CD14-positive monocyte (primary cell): ENCODE measurements around the gene ELANE. TPM values are rescaled to one million over a fixed set of nuclear protein-coding genes. Genes with fewer than 3 reads are reported as not detected.
"Not testable (repeated sequence)": the region's sequence is repeated elsewhere in the genome, so short reads cannot be mapped to it uniquely, and the experiment has no call there.

Experiments
- DNase-seq, 3 donors: peaks; one replicate each; pipeline ENCODE4 v3.0.0-alpha.2; 2011 to 2022
- H2AFZ ChIP-seq: 2 replicates; pipeline ENCODE4 v1.6.0; 2012; ENCODE audit warnings: mild to moderate bottlenecking, low read depth, low read length, inconsistent platforms; ENCODE audit not compliant: insufficient read depth, poor library complexity, severe bottlenecking
- H3K27ac ChIP-seq, 2 donors: 1 replicate in 1 of 2; 2 replicates in 1 of 2; pipeline ENCODE4 v1.5.1; 2012 to 2013; ENCODE audit warnings: low read length in 2 of 2, control low read depth in 1 of 2, inconsistent platforms in 1 of 2, low read depth in 1 of 2, mild to moderate bottlenecking in 1 of 2
- H3K27me3 ChIP-seq, 2 donors: one replicate each; pipeline versions ENCODE4 v1.6.0 to v1.6.1; 2011 to 2013; ENCODE audit warnings: low read length in 2 of 2; ENCODE audit not compliant: control insufficient read depth in 2 of 2, insufficient read depth in 2 of 2
- H3K36me3 ChIP-seq, 2 donors: replicated peaks in 1 of 2; 1 replicate in 1 of 2; 2 replicates in 1 of 2; pipeline versions ENCODE4 v1.5.1 to v1.6.1; 2012 to 2013; ENCODE audit warnings: low read length in 2 of 2, control low read depth in 1 of 2, inconsistent platforms in 1 of 2, mild to moderate bottlenecking in 1 of 2; ENCODE audit not compliant: insufficient read depth in 2 of 2, control insufficient read depth in 1 of 2
- H3K4me1 ChIP-seq, 2 donors: 1 replicate in 1 of 2; 2 replicates in 1 of 2; pipeline versions ENCODE4 v1.5.1 to v1.6.1; 2012 to 2013; ENCODE audit warnings: low read length in 2 of 2, control low read depth in 1 of 2, inconsistent platforms in 1 of 2, mild to moderate bottlenecking in 1 of 2, moderate library complexity in 1 of 2; ENCODE audit not compliant: insufficient read depth in 2 of 2, control insufficient read depth in 1 of 2
- H3K4me2 ChIP-seq: replicated peaks from 2 replicates; pipeline ENCODE3; 2012; ENCODE audit warnings: low read length, moderate library complexity, mild to moderate bottlenecking; ENCODE audit not compliant: poor library complexity, severe bottlenecking; ENCODE audit errors: extremely low read depth
- H3K4me3 ChIP-seq, 3 experiments: fragments of 200-600 bp in 1 of 3; sonication (generic) in 1 of 3; replicated peaks in 1 of 3; 1 replicate in 2 of 3; 2 replicates in 1 of 3; pipeline ENCODE4 v1.5.1; 2011 to 2013; ENCODE audit warnings: low read length in 3 of 3, mild to moderate bottlenecking in 3 of 3, control low read depth in 2 of 3, low read depth in 2 of 3, inconsistent platforms in 1 of 3, moderate library complexity in 1 of 3
- H3K79me2 ChIP-seq: 2 replicates; pipeline ENCODE4 v1.6.0; 2012; ENCODE audit warnings: mild to moderate bottlenecking, control low read depth, inconsistent platforms, low read length, moderate library complexity; ENCODE audit not compliant: insufficient read depth
- H3K9ac ChIP-seq: 2 replicates; pipeline ENCODE4 v1.6.0; 2017; ENCODE audit warnings: low read length, mild to moderate bottlenecking; ENCODE audit not compliant: insufficient read depth, poor library complexity, severe bottlenecking
- H3K9me3 ChIP-seq, 2 donors: replicated peaks in 1 of 2; 1 replicate in 1 of 2; 2 replicates in 1 of 2; pipeline versions ENCODE4 v1.5.1 to v1.6.1; 2012 to 2013; ENCODE audit warnings: low read length in 2 of 2, control low read depth in 1 of 2; ENCODE audit not compliant: control insufficient read depth in 1 of 2, insufficient read depth in 1 of 2
- H4K20me1 ChIP-seq: 2 replicates; pipeline ENCODE4 v1.6.0; 2012; ENCODE audit warnings: mild to moderate bottlenecking, low read length, control low read depth, moderate library complexity; ENCODE audit not compliant: insufficient read depth
- H3K27ac Mint-ChIP-seq, 7 donors: one replicate each; pipeline ENCODE4 v1.8.0; 2020; ENCODE audit warnings: mild to moderate bottlenecking in 7 of 7, mixed read lengths in 7 of 7, moderate library complexity in 6 of 7, inconsistent platforms in 2 of 7
- H3K27me3 Mint-ChIP-seq, 3 donors: one replicate each; pipeline ENCODE4 v1.8.0; 2021 to 2022; ENCODE audit warnings: low read depth in 3 of 3, mild to moderate bottlenecking in 3 of 3, mixed read lengths in 3 of 3, moderate library complexity in 3 of 3, inconsistent platforms in 1 of 3
- H3K36me3 Mint-ChIP-seq, 2 donors: one replicate each; pipeline ENCODE4 v1.8.0; 2020; ENCODE audit warnings: mixed read lengths in 2 of 2, inconsistent platforms in 1 of 2, mild to moderate bottlenecking in 1 of 2
- H3K4me1 Mint-ChIP-seq: one replicate; pipeline ENCODE4 v1.8.0; 2020; ENCODE audit warnings: mild to moderate bottlenecking, mixed read lengths
- H3K4me3 Mint-ChIP-seq, 2 donors: one replicate each; pipeline ENCODE4 v1.8.0; 2020; ENCODE audit warnings: mild to moderate bottlenecking in 2 of 2, mixed read lengths in 2 of 2, moderate library complexity in 1 of 2
- H3K9me3 Mint-ChIP-seq, 7 donors: one replicate each; pipeline ENCODE4 v1.8.0; 2020 to 2022; ENCODE audit warnings: mixed read lengths in 7 of 7, mild to moderate bottlenecking in 6 of 7, moderate library complexity in 6 of 7, inconsistent platforms in 2 of 7
- CTCF ChIP-seq: fragments of 200-600 bp; IDR thresholded peaks from one replicate; pipeline ENCODE4 v1.8.0; 2022; ENCODE audit warnings: antibody characterized with exemption, mild to moderate bottlenecking
- WGBS: methylation state at CpG from one replicate; pipeline ENCODE4 v1.1.5; 2013; ENCODE audit warnings: missing lambda C conversion rate; ENCODE audit not compliant: insufficient coverage; 5-methylcytosine and 5-hydroxymethylcytosine counted together
- intact Hi-C, 2 donors: fragments of 100-400 bp; cut with micrococcal nuclease; formaldehyde crosslinking; loops; one replicate each; pipeline versions ENCODE4 v1.15.0 to v1.15.1; 2023
- polyA plus RNA-seq, 3 donors: library from polyadenylated mRNA; depleted of rRNA in 1 of 3; unstranded in 2 of 3; stranded (reverse) in 1 of 3; fragments of 300-500 nt in 2 of 3; fragments of >200 nt in 1 of 3; fragmentation: Illumina TruSeq in 2 of 3; gene quantifications; 1 replicate in 2 of 3; 2 replicates in 1 of 3; pipeline ENCODE4 v1.2.3, GENCODE V29; 2012 to 2021

The ELANE gene
- polyA plus RNA-seq, 3 donors = 0.61 to 2.0 (median 1.3) TPM

GRCh38 chr19:853014-853585 lies 997 bp downstream of the ELANE start:
- WGBS = 19% methylated on average over 42 of the region's 67 CpGs
- Histone ChIP-seq H3K36me3 (no peaks in the 10 kb centered on the region), H3K27ac (no peak overlapping the region), H3K4me2 (peak overlapping the region; percentile 75), H3K9ac (peak overlapping the region; percentile 27), H4K20me1 (no peaks in the 10 kb centered on the region), H3K4me1 (peaks cover 37 to 51% of the 10 kb centered on the region in 2 donors), H2AFZ (peak overlapping the region; percentile 67), H3K9me3 (no peaks in the 10 kb centered on the region), H3K4me3 (peak overlapping the region; percentile 18 to 68 (median 24)), H3K79me2 (peaks cover 22% of the 10 kb centered on the region), H3K27me3 (peaks cover 0 to 12% of the 10 kb centered on the region in 2 donors)
- no peak for DNase-seq
- Mint-ChIP-seq H3K27ac (no peak overlapping the region), H3K9me3 (peaks cover 0 to 2% (median 0%) of the 10 kb centered on the region in 7 donors), H3K27me3 (peaks cover 8 to 20% (median 14%) of the 10 kb centered on the region in 3 donors), H3K4me3 (peak overlapping the region; percentile 35 to 58), H3K36me3 (no peaks in the 10 kb centered on the region), H3K4me1 (peaks cover 30% of the 10 kb centered on the region)
- intact Hi-C loops = loop anchor here (5.0 kb wide), 2 partner anchors 36 to 81 kb away; no protein-coding TSS in a partner anchor
- no peak for TF ChIP-seq CTCF

- peaks cover 8 to 14% (median 8%) of the 10 kb centered on the region in 3 donors for H3K27me3 Mint-ChIP-seq
- H3K9me3 ChIP-seq, H3K36me3 ChIP-seq, H3K36me3 Mint-ChIP-seq, H3K9ac ChIP-seq, H2AFZ ChIP-seq, H3K27me3 ChIP-seq, H3K27ac ChIP-seq, H3K9me3 Mint-ChIP-seq, H4K20me1 ChIP-seq, DNase-seq, H3K27ac Mint-ChIP-seq: not testable (repeated sequence)
- Histone ChIP-seq H3K79me2 (peaks cover 22% of the 10 kb centered on the region), H3K4me1 (peaks cover 38 to 51% of the 10 kb centered on the region in 2 donors), H3K4me2 (peak overlapping the region; percentile 75), H3K4me3 (peak overlapping the region in 1 of 3 experiments; percentile 68)
- peak overlapping the region in 1 of 2 donors; percentile 52 for H3K4me3 Mint-ChIP-seq
- peaks cover 30% of the 10 kb centered on the region for H3K4me1 Mint-ChIP-seq
- WGBS = 87% methylated on average over 3 of the region's 17 CpGs
- intact Hi-C loops = loop anchor here (2.0 to 5.0 kb wide), 3 partner anchors 36 to 81 kb away; no protein-coding TSS in a partner anchor
Measured at GRCh38 chr19:853614-854220, 1.6 kb downstream of the ELANE start.
